Activated CD8-positive, alpha-beta memory T cell treated with anti-CD3 and anti-CD28 coated beads for 36 hours (primary cell): ENCODE results near the gene A4GALT. TPM values are rescaled to one million over a fixed set of nuclear protein-coding genes. Genes with fewer than 3 reads are reported as not detected.

Experiments
- CTCF ChIA-PET: fragments of 350-600 bp; sonication (Branson Sonifier 250); formaldehyde crosslinking; loops from one replicate; lab custom pipeline; 2021; ENCODE audit warnings: antibody characterized with exemption; lab: Charles Lee
- POLR2A ChIA-PET: fragments of 350-600 bp; sonication (Branson Sonifier 250); formaldehyde crosslinking; loops from one replicate; lab custom pipeline; 2021; ENCODE audit warnings: antibody characterized with exemption; lab: Charles Lee
- total RNA-seq, 2 experiments: library from RNA; stranded (reverse); gene quantifications; one replicate each; pipeline ENCODE4 v1.2.3, GENCODE V29; 2021

Gene A4GALT
- total RNA-seq, 2 experiments from 2014 or later, result not detected

DNA sequence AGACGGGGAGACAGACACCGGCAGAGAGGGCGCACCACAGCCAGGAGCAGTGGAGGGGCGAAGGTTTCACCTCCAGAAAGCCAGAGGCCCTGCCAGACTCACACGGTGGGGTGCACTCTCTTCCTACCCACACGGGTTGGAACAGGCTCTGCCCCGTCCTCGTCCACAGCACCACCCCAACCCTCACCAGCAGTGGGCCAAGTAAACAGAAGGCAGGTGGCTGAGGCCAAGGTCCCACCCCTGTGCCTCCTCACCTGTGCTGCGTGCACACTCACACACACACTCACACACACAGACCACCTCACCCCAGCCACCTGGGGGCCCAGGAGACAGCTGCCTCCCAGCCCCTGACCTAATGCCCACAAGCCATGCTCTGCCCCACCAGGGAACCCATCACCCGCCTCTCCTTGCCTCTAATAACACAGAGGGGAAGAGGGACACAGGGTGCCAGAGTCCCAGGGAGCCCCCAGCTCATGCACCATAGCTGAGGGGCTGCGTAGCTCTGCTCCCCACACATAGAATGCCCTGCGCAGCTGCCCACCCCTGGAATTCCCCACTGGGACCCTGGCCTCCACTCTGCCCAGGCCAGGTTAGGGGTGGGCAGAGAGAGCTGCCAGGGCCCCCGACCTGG is 74.6 kb downstream of the A4GALT start:
- ChIA-PET POLR2A (interaction anchor here (0.7 to 1.1 kb wide), 2 partner anchors 8 to 31 kb away, joined by 3 read pairs; no protein-coding TSS in a partner anchor), CTCF (no interaction called here)

DNA sequence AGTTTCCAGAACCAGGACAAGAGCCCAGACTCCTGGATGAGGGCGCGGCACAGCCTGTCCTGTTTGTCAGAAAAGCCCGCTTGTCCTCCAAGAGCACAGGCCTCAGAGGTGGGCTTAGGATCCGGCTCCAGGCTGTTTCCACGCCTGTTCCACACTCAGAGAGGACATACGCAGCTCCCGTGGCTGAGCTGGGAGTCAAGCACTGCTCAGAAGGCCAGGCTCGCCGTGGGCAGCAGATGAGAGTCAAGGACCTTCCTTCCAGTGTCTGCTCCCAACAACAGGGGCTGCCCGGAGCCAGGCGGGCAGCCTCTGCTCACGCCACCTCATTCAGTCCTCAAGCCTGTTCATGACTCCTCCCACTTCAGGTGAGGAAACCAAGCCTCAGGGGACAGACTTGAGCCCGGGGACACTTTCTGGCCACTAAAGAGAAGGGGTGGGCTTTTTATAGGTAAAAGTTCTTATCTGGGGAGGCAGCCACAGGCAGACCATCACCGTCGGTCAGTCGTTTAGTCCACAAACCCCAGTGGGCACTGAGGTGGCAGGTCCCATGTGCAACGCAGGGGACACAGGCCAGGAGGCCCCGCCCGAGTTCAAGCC is 75.2 kb downstream of the A4GALT start:
- ChIA-PET CTCF (no interaction called here), POLR2A (no interaction called here)

DNA sequence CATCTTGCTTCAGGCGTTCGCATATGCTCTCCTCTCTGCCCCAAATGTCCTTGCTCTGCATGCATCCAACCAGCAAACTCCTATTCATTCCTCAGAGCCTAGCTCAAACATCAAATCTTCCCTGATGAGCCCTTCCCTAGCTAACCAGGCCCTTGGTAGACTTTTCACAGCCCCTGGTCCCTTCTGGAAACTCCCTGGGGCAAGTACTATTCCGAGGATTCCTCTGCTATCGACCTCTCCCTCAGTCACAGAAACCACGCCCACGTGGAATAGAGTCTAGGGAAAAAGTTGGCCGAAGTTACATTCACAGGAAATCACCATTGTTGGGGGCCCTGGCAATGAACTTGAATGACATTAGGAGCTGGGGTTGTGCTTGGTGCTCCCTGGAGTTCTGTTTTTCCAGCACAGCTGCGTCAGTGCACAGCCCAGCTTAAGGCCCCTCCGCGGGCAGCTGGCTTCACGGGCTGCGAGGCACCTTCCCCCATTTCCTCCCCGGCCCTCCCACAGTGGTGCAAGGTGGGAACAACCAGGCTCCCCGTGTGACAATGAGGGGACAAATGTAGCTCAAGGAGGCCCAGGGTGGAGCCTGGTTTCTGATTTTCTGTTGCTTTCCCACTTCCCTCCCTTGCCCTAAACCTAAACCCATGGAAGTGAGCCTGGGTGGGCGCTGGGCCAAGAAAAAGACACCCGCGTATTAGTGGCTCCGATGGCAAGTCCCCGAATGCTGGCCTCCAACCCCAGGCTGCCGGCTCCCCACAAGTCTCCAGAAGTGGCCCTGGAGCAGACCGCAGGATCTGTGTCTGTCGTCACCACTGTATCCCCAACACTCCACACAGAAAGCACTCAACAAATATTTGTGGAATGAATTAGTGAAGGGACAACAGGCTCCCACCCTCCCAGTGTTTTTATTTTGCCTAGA is 76.0 kb downstream of the A4GALT start:
- CTCF ChIA-PET, result interaction anchor here (1.1 kb wide), 1 partner anchor 15 kb away, joined by 3 read pairs; no protein-coding TSS in a partner anchor
- POLR2A ChIA-PET, result no interaction called here

DNA sequence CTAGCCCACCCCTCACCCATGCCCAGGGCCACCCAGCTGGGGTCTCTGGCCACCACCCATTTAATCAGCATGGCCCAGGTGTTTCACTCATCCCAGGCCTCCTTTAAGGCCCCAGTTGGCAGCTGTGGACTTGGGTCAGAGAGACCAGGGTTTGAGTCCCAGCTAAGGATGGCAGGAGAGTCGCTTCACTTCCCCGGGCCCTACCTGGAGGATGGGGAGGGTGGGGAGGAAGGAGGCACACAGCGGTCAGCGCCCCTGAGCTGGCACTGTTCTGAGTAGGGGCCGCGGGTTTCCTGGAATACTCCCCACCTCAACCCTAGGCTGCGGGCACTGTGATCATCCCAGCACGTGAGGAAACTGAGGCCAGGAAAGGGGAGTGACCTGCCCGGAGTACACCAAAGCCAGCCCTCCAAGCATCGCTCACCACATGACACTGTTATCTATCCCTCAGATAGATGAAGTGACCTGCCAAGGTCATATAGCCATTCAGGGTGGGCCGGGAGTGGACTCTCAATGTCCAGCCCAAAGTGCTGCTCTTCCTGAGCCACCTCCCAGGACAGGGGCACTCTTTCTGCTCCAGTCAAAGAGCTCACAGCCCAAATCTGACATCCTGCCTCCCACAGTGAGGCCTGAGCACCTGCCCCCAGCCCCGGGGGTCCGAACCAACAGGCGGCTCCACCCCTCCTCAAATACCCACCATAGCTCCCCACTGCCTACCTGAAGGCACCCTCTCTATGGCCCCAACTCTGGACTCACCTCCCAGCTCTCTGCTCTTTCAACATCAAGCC is 76.8 kb downstream of the A4GALT start:
- ChIA-PET CTCF (interaction anchor here (1.1 kb wide), 1 partner anchor 14 kb away, joined by 3 read pairs; no protein-coding TSS in a partner anchor), POLR2A (no interaction called here)

DNA sequence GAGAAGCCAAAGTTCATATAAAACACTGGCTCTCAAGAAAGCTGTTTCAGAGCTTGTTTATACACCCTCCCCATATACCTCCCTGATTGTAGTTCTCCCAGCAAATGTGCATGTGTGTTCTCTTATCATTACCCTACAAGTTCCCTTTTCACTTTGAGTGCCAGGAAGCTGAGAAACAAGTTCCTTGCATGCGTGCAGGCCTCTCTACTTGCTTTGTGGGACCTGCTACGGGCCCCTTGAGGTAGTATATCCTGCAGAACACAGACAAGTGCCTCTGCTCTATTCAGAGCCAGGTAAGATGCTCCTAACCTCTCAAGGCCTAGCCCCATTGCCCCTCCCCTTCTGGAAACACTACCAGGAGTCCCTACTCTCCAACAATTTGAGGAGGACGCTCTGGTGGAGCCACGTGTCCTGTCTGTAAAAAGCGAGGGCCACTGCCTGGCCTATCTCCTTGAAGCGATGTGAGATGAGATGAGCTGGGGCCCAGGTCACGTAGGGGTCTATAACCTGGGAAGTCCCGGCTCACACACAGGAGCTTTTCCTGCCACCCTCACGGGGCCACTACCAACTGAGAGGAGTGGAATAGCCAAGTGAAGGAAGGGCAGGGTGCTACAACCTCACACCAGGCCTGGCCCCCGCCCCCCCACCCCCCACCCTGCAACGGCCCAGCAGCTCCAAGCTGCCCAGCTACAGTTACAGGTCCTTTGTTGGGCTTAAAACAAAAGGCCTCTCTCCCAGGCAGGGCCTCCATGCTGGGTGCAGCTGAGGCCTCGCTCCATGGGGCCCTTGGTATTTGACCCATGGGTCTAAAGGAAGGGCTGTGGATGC is 77.7 kb downstream of the A4GALT start:
- CTCF ChIA-PET, result interaction anchor here (0.6 to 1.1 kb wide), 2 partner anchors 13 to 47 kb away, joined by 3 read pairs; no protein-coding TSS in a partner anchor

More for the DNA sequence above, 77.7 kb downstream of the A4GALT start:
- POLR2A ChIA-PET, result no interaction called here

Other genes starting within 250 kb of the A4GALT start
- gene RRP7A, start 201.1 kb downstream of the A4GALT start, total RNA-seq, result 100 to 1,000 TPM; 169 to 181 TPM
- 1 to 10 TPM; 1.3 to 2.3 TPM for gene SERHL2, start 166.9 kb downstream of the A4GALT start, total RNA-seq
- 10 to 100 TPM; 71.5 to 72.5 TPM for gene POLDIP3, start 106.0 kb downstream of the A4GALT start, total RNA-seq
- under 1 TPM; 0.55 to 0.82 TPM for gene ATP5MGL, start 80.3 kb downstream of the A4GALT start, total RNA-seq
- gene CYB5R3, start 71.5 kb downstream of the A4GALT start, total RNA-seq, result 10 to 100 TPM; 71.7 to 73.5 TPM
- gene ARFGAP3, start 136.4 kb upstream of the A4GALT start, total RNA-seq, result 10 to 100 TPM; 31.0 to 33.0 TPM